ENCODE results near the gene CSMD2.

CSMD2 gene

GRCh38 chr1:33736496-33736895 lies 428.5 kb downstream of the CSMD2 start:
- no peak for DNase-seq

GRCh38 chr1:33735624-33736023 lies 429.4 kb downstream of the CSMD2 start:
- DNase-seq = no peak

- DNase-seq = no peak
These were observed 437.7 kb downstream of the CSMD2 start for GRCh38 chr1:33727310-33727709.

- DNase-seq = no peak
These were observed 438.7 kb downstream of the CSMD2 start for GRCh38 chr1:33726274-33726804.

- no peak for DNase-seq
These were observed 439.4 kb downstream of the CSMD2 start for GRCh38 chr1:33725556-33726160.

DNA sequence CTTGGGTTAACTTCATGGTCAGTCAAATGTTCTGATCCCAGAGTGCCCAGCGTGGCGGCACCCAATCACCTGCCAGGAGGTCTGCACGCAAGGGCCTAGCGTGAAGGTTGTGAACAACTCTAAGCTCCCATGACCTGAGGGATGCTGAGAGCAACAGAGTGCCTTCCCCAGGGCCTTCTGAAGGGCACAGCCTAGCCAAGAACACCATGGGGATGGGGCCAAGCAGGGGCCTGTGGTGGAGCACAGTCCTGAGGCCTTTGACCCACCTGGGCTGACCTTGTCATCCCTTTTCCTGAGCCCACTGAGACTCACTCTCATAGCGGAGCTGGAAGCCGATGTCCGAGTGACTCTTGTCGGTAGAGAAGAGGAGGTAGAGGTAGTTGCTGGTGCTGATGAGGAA lies 440.0 kb downstream of the CSMD2 start:
- no peak for DNase-seq

DNA sequence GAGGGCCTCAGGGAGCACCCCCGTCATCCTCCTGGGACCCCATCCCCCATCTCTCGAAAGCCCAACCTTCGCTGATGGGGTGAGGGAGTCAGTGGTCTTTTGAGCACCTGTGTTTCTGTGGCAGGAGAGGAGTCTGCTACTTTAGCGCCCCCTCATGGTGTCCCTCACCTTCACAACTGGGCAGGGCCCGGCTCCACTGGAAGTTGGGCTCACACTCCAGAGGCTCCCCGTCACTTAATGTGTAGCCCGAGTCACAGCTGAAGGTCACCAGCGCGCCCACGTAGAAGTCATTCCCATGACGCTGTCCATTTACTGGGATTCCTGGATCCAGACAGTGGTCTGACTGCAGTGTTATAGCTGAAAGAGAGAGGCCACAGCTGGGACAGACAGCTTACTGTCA lies 440.7 kb downstream of the CSMD2 start:
- no peak for DNase-seq

GRCh38 chr1:33723251-33723650 lies 441.8 kb downstream of the CSMD2 start:
- DNase-seq = no peak

DNA sequence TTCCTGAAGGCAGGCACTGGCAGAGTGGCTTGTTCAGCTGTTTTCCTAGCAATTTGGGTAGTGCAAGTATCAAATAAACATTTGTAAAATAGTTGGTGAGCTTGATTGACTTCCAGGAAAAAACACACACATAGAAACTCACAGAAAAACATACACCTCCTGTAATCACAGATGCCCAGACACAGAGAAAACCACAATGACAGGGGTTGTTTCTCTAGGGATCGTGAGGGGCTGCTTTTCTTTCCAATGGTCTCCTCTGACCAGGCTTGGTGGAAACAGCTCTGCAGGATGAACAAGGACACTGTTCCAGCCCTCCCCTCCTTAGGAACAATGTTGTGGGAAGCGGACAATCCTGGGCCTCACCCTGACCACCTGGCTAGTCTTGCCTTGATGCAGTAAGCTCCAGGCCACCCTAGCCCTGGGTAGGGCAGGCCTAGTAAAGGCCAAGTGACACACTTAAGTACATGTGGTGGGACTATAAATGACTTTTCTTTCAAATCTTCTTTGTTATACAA lies 443.7 kb downstream of the CSMD2 start:
- no peak for DNase-seq

GRCh38 chr1:33719771-33720670 lies 445.0 kb downstream of the CSMD2 start:
- DNase-seq = no peak

DNA sequence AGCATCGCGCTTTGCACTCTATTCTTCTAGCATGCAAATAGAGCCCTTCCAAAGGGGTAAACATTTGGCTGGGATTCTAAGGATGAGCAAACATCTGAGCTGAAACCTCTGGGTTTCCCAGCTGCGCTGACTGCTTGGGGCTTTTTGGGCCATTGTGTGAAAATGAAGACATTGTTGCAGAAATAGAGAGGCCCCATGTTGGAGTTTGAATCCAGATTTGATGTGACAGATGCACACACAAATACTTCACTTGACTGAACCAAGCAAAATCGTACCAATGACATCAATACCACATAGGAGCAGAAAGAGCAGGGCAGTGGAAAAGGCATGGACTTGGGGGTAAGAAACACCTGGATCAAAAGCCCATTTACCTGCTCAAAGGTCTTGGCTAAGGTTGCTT lies 445.7 kb downstream of the CSMD2 start:
- no peak for DNase-seq

- no peak for DNase-seq
These were observed 446.8 kb downstream of the CSMD2 start for GRCh38 chr1:33718186-33718585.

- DNase-seq = no peak
These were observed 447.9 kb downstream of the CSMD2 start for GRCh38 chr1:33716976-33717688.

DNA sequence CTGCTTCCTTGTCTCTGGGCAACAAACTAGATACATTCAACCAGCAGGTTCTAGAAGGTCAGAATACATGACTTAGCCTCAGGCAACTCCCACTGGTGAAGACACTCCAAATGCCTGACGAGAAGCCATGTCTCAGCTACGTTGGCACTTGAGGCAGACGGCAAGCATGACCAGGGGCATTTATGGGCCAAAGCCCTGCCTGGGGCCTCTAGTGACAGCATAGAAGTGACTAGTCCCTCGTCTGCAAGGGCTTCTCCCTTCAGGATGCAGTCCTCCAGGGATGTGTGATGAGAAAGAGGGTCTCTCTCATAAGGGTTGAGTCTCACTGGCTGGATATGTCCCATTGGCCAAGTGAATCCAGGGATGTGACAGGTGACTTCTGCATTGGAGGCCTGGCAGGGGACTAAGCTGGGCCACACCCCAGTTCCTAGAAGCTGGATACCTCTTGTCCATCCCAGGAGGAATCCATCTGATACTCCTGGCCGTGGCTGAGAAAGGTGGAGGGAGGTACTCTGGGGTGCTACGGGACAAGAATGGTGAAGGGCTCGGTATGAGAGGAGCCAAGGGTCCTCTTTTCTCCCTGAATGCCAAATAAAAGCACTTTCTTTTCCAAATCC lies 449.7 kb downstream of the CSMD2 start:
- no peak for DNase-seq

DNA sequence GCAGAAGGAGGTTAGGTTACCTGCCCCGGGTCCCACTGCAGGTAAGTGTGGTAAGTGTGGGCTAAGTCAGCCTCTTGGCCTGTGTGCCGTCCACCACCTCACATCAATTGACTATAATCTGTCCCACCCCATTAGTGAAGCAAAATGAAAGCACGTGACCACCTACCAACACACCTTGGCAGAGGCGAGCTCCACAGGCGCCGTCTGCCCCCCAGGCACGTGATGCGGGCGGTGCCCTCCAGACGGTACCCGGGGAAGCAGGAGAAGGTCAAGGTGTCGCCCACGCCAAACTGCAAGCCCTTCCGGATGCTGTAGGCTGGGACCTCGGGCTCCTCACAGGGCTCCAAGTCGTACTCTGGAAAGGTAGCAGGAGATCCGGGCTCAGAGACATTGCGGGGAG lies 450.6 kb downstream of the CSMD2 start:
- no peak for DNase-seq

DNA sequence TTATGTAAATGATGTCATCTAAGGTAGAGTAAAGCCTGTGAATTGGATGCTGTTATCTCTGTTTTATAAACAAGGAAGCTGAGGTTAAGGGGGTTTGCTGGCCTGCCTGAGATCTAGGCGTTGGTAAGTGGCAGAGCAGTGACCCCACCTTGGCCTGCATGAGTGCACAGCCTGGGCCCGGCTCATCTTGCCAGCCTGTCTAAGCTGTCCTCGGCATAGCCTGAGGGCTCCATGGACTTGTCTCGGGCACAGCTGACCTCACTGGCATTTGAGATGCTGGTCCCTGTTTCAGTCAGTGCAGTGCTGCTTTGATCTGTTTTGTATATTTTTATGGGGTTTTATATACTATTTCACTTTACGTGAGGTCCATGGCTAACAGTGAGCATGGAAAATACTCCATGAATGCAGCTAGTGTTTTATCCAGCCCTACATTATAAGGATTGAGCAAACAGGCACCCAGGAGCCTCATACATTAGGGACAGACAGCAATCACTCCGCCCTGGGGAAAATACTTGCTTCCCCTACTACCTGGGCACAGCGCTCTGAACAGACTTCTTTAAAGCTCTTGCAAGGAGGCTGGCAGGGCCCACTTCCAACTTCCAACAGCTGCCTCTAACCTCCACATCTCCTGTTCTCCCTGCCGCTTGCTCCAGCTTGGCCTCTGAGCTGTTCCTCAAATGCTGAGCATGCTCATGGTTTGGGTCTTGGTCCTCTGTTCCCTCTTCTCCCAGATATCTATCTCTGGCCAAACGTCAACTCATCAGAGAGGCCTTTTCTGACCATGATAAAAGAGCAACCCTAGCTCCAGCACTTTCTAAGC lies 451.8 kb downstream of the CSMD2 start:
- DNase-seq = no peak

GRCh38 chr1:33712186-33712585 lies 452.8 kb downstream of the CSMD2 start:
- DNase-seq = no peak

DNA sequence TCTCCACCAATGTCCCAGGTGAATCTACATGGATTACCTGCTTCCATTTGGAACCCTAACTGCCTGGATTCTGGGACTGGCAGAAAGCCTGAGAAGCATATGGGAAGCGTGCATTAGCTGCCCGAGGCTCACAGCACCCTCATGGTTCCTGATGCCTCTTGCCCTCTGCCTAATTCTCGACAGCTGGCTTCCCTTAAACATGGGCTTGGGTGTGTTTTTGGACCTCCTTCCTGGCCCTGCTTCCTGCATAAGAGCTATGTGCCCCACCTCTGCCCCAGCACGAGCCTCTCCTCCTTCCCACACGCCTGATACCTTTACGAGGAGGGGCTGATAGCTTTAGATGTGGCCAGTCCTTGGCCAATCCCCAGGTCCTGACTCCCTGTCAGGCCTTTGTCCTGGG lies 453.5 kb downstream of the CSMD2 start:
- DNase-seq = no peak

- DNase-seq = no peak
These were observed 454.1 kb downstream of the CSMD2 start for GRCh38 chr1:33710967-33711366.

GRCh38 chr1:33709783-33710718 lies 455.0 kb downstream of the CSMD2 start:
- DNase-seq = no peak

Data from NCI-H345 (cell line).